Uterus (tissue), 4 donors: ENCODE measurements around the gene NDUFC1. TPM values are rescaled to one million over a fixed set of nuclear protein-coding genes. Genes with fewer than 3 reads are reported as not detected.
A peak's percentile ranks its signal among the peaks of the same experiment; 100 is the strongest.

ENCODE experiments used
- DNase-seq, 2 donors: peaks; one replicate each; pipeline ENCODE4 v3.0.0-alpha.2; 2019 to 2020
- H3K27ac ChIP-seq, 2 donors: fragments of 200-600 bp; sonication (generic); 1 replicate in 1 of 2; 2 replicates in 1 of 2; pipeline ENCODE4 v1.5.1; 2016 to 2018
- H3K27me3 ChIP-seq, 2 donors: fragments of 200-600 bp; sonication (generic); one replicate each; pipeline ENCODE4 v1.5.1; 2018 to 2019; ENCODE audit warnings: control low read depth in 1 of 2
- H3K36me3 ChIP-seq, 2 donors: fragments of 200-600 bp; sonication (generic); one replicate each; pipeline ENCODE4 v1.5.1; 2019; ENCODE audit warnings: control low read depth in 1 of 2
- H3K4me1 ChIP-seq, 2 donors: fragments of 200-600 bp; sonication (generic); one replicate each; pipeline ENCODE4 v1.5.1; 2018 to 2019; ENCODE audit warnings: control low read depth in 1 of 2
- H3K4me3 ChIP-seq, 2 donors: fragments of 200-600 bp; sonication (generic); 1 replicate in 1 of 2; 2 replicates in 1 of 2; pipeline ENCODE4 v1.5.1; 2018 to 2019; ENCODE audit warnings: mild to moderate bottlenecking in 1 of 2
- H3K9me3 ChIP-seq, 2 donors: fragments of 200-600 bp; sonication (generic); one replicate each; pipeline ENCODE4 v1.5.1; 2019; ENCODE audit warnings: control low read depth in 1 of 2
- CTCF ChIP-seq, 4 experiments: fragments of 200-600 bp in 2 of 4; fragments of 450-650 bp in 2 of 4; sonication (generic) in 2 of 4; IDR thresholded peaks; one replicate each; pipeline ENCODE4 v1.5.1; 2016 to 2019; ENCODE audit warnings: antibody characterized with exemption in 4 of 4, mild to moderate bottlenecking in 2 of 4, moderate library complexity in 1 of 4
- POLR2A ChIP-seq, 2 donors: fragments of 450-650 bp; IDR thresholded peaks; one replicate each; pipeline ENCODE4 v1.6.1; 2016; ENCODE audit warnings: antibody characterized with exemption in 2 of 2, mild to moderate bottlenecking in 1 of 2, moderate library complexity in 1 of 2
- intact Hi-C: fragments of 100-400 bp; cut with DNase I; formaldehyde crosslinking; loops from one replicate; pipeline ENCODE4 v1.15.1; 2023; ENCODE audit warnings: low total_unique reads
- total RNA-seq, 4 donors: library from RNA; depleted of rRNA in 3 of 4; stranded (reverse); fragments of >200 nt in 3 of 4; gene quantifications; one replicate each; pipeline versions ENCODE4 v1.1.0 to v1.2.4, GENCODE V29; 2014 to 2023
- donor health status: DM: yes; HTN: yes; CAD: no.

NDUFC1 gene
- total RNA-seq, 4 donors from 2014 or later = 0.77 to 43.8 (median 14.9) TPM

GRCh38 chr4:139286186-139286698, 16.0 kb downstream of the NDUFC1 start:
- Histone ChIP-seq H3K27me3 (no peaks in the 10 kb centered on the region), H3K9me3 (no peaks in the 10 kb centered on the region), H3K4me1 (no peaks in the 10 kb centered on the region), H3K4me3 (no peak overlapping the region), H3K27ac (no peak overlapping the region), H3K36me3 (no peaks in the 10 kb centered on the region)
- DNase-seq = no peak
- TF ChIP-seq POLR2A (IDR thresholded peaks at IDR 0.05) (no peak), CTCF (IDR thresholded peaks at IDR 0.05) (no peak)
- intact Hi-C loops = no loop called here

DNA sequence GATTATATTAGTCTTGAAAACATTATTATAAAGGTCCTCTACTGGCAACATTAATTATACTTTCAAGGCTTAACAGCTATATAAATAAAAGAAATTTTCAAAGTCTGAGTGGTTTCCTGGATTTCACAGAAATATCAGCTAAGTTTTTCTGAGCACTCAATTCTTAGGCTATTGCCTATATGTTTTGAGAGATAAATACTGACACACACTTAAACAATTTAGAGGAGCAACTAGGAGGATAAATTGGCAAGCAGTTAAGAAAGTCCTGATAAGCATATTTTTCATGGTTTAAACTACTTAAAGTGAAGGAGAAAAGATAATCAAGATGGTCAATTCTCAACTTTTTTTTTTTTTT, 19.6 kb downstream of the NDUFC1 start:
- Histone ChIP-seq H3K27me3 (no peaks in the 10 kb centered on the region), H3K27ac (peak overlapping the region in 1 of 2 donors; percentile 7)
- TF ChIP-seq CTCF (IDR thresholded peaks at IDR 0.05) = no peak
- no peak for TF ChIP-seq POLR2A (IDR thresholded peaks at IDR 0.05)

GRCh38 chr4:139282065-139282720, 20.1 kb downstream of the NDUFC1 start:
- Histone ChIP-seq H3K27me3 (no peaks in the 10 kb centered on the region), H3K4me3 (no peak overlapping the region), H3K36me3 (no peaks in the 10 kb centered on the region), H3K27ac (peak overlapping the region in 1 of 2 donors; percentile 7), H3K4me1 (no peaks in the 10 kb centered on the region), H3K9me3 (no peaks in the 10 kb centered on the region)
- intact Hi-C loops = no loop called here
- no peak for DNase-seq
- TF ChIP-seq POLR2A (IDR thresholded peaks at IDR 0.05) (no peak), CTCF (IDR thresholded peaks at IDR 0.05) (no peak)

More for the DNA sequence above, 19.6 kb downstream of the NDUFC1 start:
- H3K36me3 ChIP-seq = no peaks in the 10 kb centered on the region
- no peak for DNase-seq
- H3K4me1 ChIP-seq = no peaks in the 10 kb centered on the region
- no peak overlapping the region for H3K4me3 ChIP-seq
- intact Hi-C loops = no loop called here
- H3K9me3 ChIP-seq = no peaks in the 10 kb centered on the region

- peak within 1 kb of the TSS; percentile 47 to 55 for H3K4me3 ChIP-seq
- DNase-seq = peak in 1 of 2 donors; percentile 54
- no peaks in the 10 kb centered on the region for H3K27me3 ChIP-seq
- intact Hi-C loops = no loop called here
- no peaks in the 10 kb centered on the region for H3K36me3 ChIP-seq
- no peaks in the 10 kb centered on the region for H3K9me3 ChIP-seq
- peak within 1 kb of the TSS; percentile 32 to 67 for H3K27ac ChIP-seq
- no peaks in the 10 kb centered on the region for H3K4me1 ChIP-seq
- no peak for TF ChIP-seq CTCF (IDR thresholded peaks at IDR 0.05)
- TF ChIP-seq POLR2A (IDR thresholded peaks at IDR 0.05) = no peak
Measured at GRCh38 chr4:139279760-139280620, 22.3 kb downstream of the NDUFC1 start, which contains the start of gene MGARP. MGARP (minus strand) TSS chr4:139280225; CDS start chr4:139280158, 67 bp downstream.
